LNCAP (cell line): ENCODE measurements around the gene FKBP2.

Experiments
- CTCF ChIP-seq: fragments of 450-650 bp; IDR thresholded peaks from 2 replicates; pipeline ENCODE4 v1.5.1; 2017; ENCODE audit warnings: mild to moderate bottlenecking

The FKBP2 gene

GRCh38 chr11:64284962-64285884 lies 44.3 kb downstream of the FKBP2 start, which contains the start of gene GPR137:
Gene GPR137 (plus strand): TSS chr11:64285848. CDS start chr11:64286525, 677 bp downstream.
- no peak for TF ChIP-seq CTCF

GRCh38 chr11:64285885-64286800 lies 45.2 kb downstream of the FKBP2 start:
- 0 out of 2 replicates have a peak, but pooled peaks have one; percentile 22 for TF ChIP-seq CTCF

GRCh38 chr11:64286801-64287159 lies 45.9 kb downstream of the FKBP2 start:
- TF ChIP-seq CTCF = no peak

- no peak for TF ChIP-seq CTCF
These were observed 46.9 kb downstream of the FKBP2 start for GRCh38 chr11:64287676-64288352.

GRCh38 chr11:64288353-64288750 lies 47.5 kb downstream of the FKBP2 start:
- TF ChIP-seq CTCF = no peak

- no peak for TF ChIP-seq CTCF
These were observed 48.2 kb downstream of the FKBP2 start for GRCh38 chr11:64289002-64289564.
